ENCODE results near the gene INCENP. TPM values are rescaled to one million over a fixed set of nuclear protein-coding genes. Genes with fewer than 3 reads are reported as not detected.
A peak's percentile ranks its signal among the peaks of the same experiment; 100 is the strongest.

INCENP gene
- total RNA-seq, 4 donors from 2014 or later, result 17.5 to 30.7 (median 26.4) TPM

DNA sequence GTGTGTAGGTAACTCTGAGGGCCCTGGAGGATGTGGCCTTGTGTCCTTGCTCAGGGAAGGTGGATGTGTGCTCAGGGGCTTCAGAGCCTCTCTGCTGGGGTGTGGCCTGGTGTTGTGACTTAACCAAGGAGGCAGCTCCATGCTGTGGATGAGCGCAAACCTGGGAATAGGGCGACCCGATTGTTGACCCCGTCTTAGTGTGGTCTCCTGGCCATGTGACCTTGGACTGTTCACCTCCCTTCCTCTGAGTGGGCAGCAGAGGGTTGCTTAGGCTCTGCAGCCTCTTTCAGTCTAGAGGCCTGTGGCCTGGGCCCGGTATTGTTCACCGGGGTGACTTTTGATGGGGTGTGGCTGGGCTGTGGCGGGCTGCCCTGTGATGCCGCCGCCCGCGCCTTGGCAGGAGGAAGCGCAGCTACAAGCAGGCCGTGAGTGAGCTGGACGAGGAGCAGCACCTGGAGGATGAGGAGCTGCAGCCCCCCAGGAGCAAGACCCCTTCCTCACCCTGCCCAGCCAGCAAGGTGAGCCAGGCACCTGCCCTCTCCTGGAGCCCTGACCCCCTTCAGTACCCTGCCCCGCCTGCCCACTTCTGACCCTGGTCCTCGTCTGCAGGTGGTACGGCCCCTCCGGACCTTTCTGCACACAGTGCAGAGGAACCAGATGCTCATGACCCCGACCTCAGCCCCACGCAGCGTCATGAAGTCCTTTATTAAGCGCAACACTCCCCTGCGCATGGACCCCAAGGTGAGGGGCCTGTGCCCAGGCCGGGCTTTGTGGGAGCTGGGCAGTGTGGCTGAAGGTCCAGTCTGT lies 16.7 kb downstream of the INCENP start:
- no peak for TF ChIP-seq POLR2A (IDR thresholded peaks at IDR 0.05)
- 87 to 97% methylated on average over 19 to 24 of the region's 24 CpGs for WGBS, 2 donors

DNA sequence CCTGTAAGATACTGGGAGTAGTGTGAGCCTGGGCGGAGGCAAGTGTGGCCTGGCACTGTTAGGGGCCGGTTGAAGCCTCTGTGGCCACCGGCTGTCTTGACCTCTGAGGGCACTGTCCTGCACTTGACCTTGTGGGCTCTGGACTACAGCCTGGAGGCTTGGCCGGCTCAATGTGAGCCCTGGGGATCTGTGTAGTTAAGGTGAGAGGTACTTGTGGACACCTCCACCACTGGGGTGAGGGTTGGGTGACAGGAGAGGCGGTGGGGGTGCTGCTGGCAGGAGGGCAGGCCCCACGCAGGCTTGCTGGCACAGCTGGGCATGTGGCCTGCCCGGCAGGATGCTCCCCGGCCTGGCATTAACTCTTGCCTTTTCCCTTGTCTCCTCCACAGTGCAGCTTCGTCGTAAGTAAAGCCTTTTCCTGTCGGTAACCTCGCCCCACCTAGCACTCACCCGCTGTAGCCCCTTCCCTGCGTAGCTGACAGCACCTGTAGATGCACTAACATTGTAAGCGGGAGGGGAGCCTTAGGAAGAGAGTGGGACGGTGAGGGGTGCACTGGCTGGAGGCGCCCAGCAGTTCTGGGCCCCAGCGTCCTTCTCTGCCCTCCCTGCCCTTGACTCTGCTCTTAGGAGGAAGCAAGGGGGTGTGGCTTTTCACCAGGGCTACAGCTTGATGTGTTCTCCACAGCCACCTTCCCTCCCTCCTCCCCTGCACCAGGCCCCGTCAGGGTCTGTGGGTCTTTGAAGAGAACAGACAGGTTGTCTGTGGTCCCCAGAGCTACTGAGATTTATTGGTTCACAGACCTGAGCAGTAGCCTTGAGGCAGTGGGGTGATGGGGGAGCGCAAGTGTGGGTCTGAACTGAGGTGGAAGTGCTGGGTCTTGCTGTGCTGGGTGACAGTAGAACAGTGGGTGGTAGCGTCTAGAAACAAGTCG lies 17.6 kb downstream of the INCENP start:
- WGBS, 2 donors, result 89 to 94% methylated on average over 21 to 22 of the region's 22 CpGs
- TF ChIP-seq POLR2A (IDR thresholded peaks at IDR 0.05), result no peak
- TF ChIP-seq, protein P1, sequence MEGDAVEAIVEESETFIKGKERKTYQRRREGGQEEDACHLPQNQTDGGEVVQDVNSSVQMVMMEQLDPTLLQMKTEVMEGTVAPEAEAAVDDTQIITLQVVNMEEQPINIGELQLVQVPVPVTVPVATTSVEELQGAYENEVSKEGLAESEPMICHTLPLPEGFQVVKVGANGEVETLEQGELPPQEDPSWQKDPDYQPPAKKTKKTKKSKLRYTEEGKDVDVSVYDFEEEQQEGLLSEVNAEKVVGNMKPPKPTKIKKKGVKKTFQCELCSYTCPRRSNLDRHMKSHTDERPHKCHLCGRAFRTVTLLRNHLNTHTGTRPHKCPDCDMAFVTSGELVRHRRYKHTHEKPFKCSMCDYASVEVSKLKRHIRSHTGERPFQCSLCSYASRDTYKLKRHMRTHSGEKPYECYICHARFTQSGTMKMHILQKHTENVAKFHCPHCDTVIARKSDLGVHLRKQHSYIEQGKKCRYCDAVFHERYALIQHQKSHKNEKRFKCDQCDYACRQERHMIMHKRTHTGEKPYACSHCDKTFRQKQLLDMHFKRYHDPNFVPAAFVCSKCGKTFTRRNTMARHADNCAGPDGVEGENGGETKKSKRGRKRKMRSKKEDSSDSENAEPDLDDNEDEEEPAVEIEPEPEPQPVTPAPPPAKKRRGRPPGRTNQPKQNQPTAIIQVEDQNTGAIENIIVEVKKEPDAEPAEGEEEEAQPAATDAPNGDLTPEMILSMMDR (IDR thresholded peaks at IDR 0.05), result no peak
- peak in 1 of 2 donors; percentile 67 for DNase-seq (ENCODE audit: low spot score in 2 of 2)
- intact Hi-C loops (cut with DNase I; ENCODE audit: low total_unique reads), result no loop called here
- no peak overlapping the region for H3K4me3 ChIP-seq (ENCODE audit: low read depth, poor library complexity, severe bottlenecking)

More for the DNA sequence above, 16.7 kb downstream of the INCENP start:
- peak in 1 of 2 donors; percentile 79 for DNase-seq (ENCODE audit: low spot score in 2 of 2)
- intact Hi-C loops (cut with DNase I; ENCODE audit: low total_unique reads), result no loop called here
- H3K4me3 ChIP-seq (ENCODE audit: low read depth, poor library complexity, severe bottlenecking), result no peak overlapping the region

DNA sequence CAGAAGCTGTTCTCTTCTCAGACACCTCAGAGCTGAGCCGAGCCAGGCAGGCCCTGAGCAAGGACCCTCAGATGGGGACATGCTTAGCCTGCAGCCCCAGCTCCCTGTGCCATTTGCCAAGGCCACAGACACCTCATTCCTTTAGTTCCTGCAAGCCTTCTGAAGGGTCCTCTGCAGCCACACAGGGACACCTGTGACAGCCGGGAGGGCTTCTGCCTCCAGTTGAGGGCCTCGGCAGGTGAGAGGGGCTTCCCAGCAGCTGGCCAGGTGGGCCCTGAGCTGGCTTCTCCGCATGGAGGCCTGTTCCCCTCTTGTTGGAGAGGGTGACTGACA lies 18.2 kb downstream of the INCENP start:
- no peak overlapping the region for H3K4me3 ChIP-seq (ENCODE audit: low read depth, poor library complexity, severe bottlenecking)
- WGBS, 2 donors, result 97 to 100% methylated on average over 1 to 3 of the region's 4 CpGs
- intact Hi-C loops (cut with DNase I; ENCODE audit: low total_unique reads), result no loop called here
- peak in 1 of 2 donors; percentile 76 for DNase-seq (ENCODE audit: low spot score in 2 of 2)
- no peak for TF ChIP-seq POLR2A (IDR thresholded peaks at IDR 0.05)
- TF ChIP-seq, protein P1 (IDR thresholded peaks at IDR 0.05), result no peak

DNA sequence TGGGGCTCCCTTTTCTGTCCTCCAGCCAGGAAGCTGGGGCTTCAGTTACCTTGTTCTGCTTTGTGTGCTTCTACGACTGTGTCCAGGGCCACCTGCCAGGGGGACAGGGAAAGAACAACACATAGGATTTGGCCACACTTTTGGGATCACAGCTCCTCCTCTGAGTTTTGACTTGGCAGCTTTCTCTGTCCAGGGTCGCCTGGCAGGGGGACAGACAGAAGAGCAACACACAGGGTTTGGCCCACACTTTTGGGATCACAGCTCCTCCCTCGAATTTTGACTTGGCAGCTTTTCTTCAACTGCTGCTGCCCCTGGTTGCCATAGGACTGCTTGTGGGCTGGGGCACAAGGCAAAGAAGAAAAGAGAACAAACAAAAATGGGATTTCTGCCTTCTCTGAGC lies 19.1 kb downstream of the INCENP start:
- intact Hi-C loops (cut with DNase I; ENCODE audit: low total_unique reads), result no loop called here

DNA sequence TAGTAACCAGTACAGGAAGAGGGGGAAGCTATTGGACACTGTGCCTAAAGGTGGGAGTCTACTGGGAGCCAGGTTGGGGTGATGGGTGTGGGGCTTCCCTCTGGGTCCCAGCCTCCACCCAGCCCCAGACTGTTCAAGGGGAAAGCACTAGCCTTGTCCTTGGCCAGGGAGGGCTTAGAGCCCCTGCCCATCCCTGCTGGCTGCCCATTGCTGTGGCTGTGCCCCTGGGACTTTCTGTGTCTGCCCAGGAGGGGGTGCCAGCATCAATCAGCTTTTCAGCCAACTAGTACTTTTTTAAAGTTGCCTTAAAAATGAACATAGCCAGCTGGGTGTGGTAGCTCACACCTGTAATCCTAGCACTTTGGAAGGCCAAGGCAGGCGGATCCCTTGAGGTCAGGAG lies 19.9 kb downstream of the INCENP start:
- intact Hi-C loops (cut with DNase I; ENCODE audit: low total_unique reads), result no loop called here
- TF ChIP-seq, protein P1 (IDR thresholded peaks at IDR 0.05), result no peak
- no peak for TF ChIP-seq POLR2A (IDR thresholded peaks at IDR 0.05)
- DNase-seq (ENCODE audit: low spot score in 2 of 2), result peak in 1 of 2 donors; percentile 53
- H3K4me3 ChIP-seq (ENCODE audit: low read depth, poor library complexity, severe bottlenecking), result no peak overlapping the region
- 57 to 70% methylated on average over 1 of the region's 1 CpG for WGBS, 2 donors

More for the DNA sequence above, 19.1 kb downstream of the INCENP start:
- peak in 1 of 2 donors; percentile 66 for DNase-seq (ENCODE audit: low spot score in 2 of 2)
- no peak overlapping the region for H3K4me3 ChIP-seq (ENCODE audit: low read depth, poor library complexity, severe bottlenecking)
- TF ChIP-seq, protein P1 (IDR thresholded peaks at IDR 0.05), result no peak
- no peak for TF ChIP-seq POLR2A (IDR thresholded peaks at IDR 0.05)
- WGBS, 2 donors, result 37 to 40% methylated on average over 3 of the region's 3 CpGs

Data from lower leg skin (tissue), 4 donors.